ENCODE data around the gene WNT7A.

The WNT7A gene

GRCh38 chr3:13794322-13794721, 85.5 kb downstream of the WNT7A start:
- DNase-seq (ENCODE audit: low read depth in 2 of 2) = no peak

GRCh38 chr3:13793451-13793850, 86.4 kb downstream of the WNT7A start:
- no peak for DNase-seq (ENCODE audit: low read depth in 2 of 2)

GRCh38 chr3:13792512-13793371, 87.1 kb downstream of the WNT7A start:
- DNase-seq (ENCODE audit: low read depth in 2 of 2) = no peak

- no peak for DNase-seq (ENCODE audit: low read depth in 2 of 2)
Observed at GRCh38 chr3:13792051-13792490, 87.8 kb downstream of the WNT7A start.

GRCh38 chr3:13791198-13792050, 88.4 kb downstream of the WNT7A start:
- no peak for DNase-seq (ENCODE audit: low read depth in 2 of 2)

GRCh38 chr3:13790376-13791197, 89.3 kb downstream of the WNT7A start:
- no peak for DNase-seq (ENCODE audit: low read depth in 2 of 2)

GRCh38 chr3:13788522-13789424, 91.1 kb downstream of the WNT7A start:
- DNase-seq (ENCODE audit: low read depth in 2 of 2) = no peak

GRCh38 chr3:13787533-13788132, 92.2 kb downstream of the WNT7A start:
- no peak for DNase-seq (ENCODE audit: low read depth in 2 of 2)

GRCh38 chr3:13786811-13787210, 93.1 kb downstream of the WNT7A start:
- no peak for DNase-seq (ENCODE audit: low read depth in 2 of 2)

- DNase-seq (ENCODE audit: low read depth in 2 of 2) = no peak
Observed at GRCh38 chr3:13785853-13786436, 93.9 kb downstream of the WNT7A start.

- no peak for DNase-seq (ENCODE audit: low read depth in 2 of 2)
Observed at GRCh38 chr3:13785351-13785750, 94.5 kb downstream of the WNT7A start.

GRCh38 chr3:13783476-13783875, 96.4 kb downstream of the WNT7A start:
- DNase-seq (ENCODE audit: low read depth in 2 of 2) = no peak

- DNase-seq (ENCODE audit: low read depth in 2 of 2) = no peak
Observed at GRCh38 chr3:13782501-13782900, 97.4 kb downstream of the WNT7A start.

- DNase-seq (ENCODE audit: low read depth in 2 of 2) = no peak
Observed at GRCh38 chr3:13781417-13781816, 98.5 kb downstream of the WNT7A start.

GRCh38 chr3:13780432-13781176, 99.3 kb downstream of the WNT7A start:
- DNase-seq (ENCODE audit: low read depth in 2 of 2) = no peak

GRCh38 chr3:13776253-13777050, 103.4 kb downstream of the WNT7A start:
- DNase-seq (ENCODE audit: low read depth in 2 of 2) = no peak

GRCh38 chr3:13772885-13773745, 106.8 kb downstream of the WNT7A start:
- DNase-seq (ENCODE audit: low read depth in 2 of 2) = no peak
